BE2C (cell line): ENCODE data around the gene HLF.
A peak's percentile ranks its signal among the peaks of the same experiment; 100 is the strongest.

ENCODE experiments used
- DNase-seq: peaks from one replicate; pipeline ENCODE4 v3.0.0-alpha.2; 2020
- H3K27me3 ChIP-seq: fragments of 250-450 bp; sonication (Bioruptor Pico); 2 replicates; pipeline ENCODE4 v1.5.1; 2020; ENCODE audit warnings: mild to moderate bottlenecking
- H3K36me3 ChIP-seq: fragments of 250-450 bp; sonication (Bioruptor Pico); 2 replicates; pipeline ENCODE4 v1.5.1; 2020; ENCODE audit warnings: mild to moderate bottlenecking
- H3K4me1 ChIP-seq: fragments of 250-450 bp; sonication (Bioruptor Pico); 2 replicates; pipeline ENCODE4 v1.5.1; 2020
- H3K4me3 ChIP-seq: 2 replicates; pipeline ENCODE4 v1.5.1; 2011; ENCODE audit warnings: low read depth, low read length
- H3K9me3 ChIP-seq: fragments of 250-450 bp; sonication (Bioruptor Pico); 2 replicates; pipeline ENCODE4 v1.5.1; 2020
- TF ChIP-seq, protein P1 (sequence below): IDR thresholded peaks from 2 replicates; pipeline ENCODE4 v1.5.1; 2012; ENCODE audit warnings: mild to moderate bottlenecking, low read depth, low read length

The HLF gene

DNA sequence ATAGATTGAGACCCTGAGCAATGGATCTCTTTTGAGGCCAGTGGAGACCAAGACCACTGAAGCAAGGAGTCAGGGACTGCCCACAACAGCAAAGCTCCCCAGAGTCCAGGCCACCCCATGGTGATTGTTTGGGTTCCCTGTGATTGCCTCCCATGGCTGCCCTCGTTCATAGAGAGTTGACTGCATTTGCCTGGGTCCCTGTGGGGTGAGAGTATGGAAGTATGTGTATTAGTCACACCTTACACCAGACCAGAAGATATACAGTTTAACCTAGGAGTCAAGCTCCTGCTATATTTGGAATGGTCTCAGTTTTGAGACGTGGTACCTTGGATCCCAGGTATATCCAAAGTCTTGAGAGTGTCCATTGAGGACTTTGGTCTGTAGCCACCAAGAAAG is 20.2 kb downstream of the HLF start:
- Histone ChIP-seq H3K4me1 (no peaks in the 10 kb centered on the region; the same call in 1 of the 2 replicates), H3K4me3 (no peak overlapping the region), H3K36me3 (no peaks in the 10 kb centered on the region), H3K27me3 (no peaks in the 10 kb centered on the region), H3K9me3 (no peaks in the 10 kb centered on the region)
- DNase-seq = no peak
- TF ChIP-seq, protein P1, sequence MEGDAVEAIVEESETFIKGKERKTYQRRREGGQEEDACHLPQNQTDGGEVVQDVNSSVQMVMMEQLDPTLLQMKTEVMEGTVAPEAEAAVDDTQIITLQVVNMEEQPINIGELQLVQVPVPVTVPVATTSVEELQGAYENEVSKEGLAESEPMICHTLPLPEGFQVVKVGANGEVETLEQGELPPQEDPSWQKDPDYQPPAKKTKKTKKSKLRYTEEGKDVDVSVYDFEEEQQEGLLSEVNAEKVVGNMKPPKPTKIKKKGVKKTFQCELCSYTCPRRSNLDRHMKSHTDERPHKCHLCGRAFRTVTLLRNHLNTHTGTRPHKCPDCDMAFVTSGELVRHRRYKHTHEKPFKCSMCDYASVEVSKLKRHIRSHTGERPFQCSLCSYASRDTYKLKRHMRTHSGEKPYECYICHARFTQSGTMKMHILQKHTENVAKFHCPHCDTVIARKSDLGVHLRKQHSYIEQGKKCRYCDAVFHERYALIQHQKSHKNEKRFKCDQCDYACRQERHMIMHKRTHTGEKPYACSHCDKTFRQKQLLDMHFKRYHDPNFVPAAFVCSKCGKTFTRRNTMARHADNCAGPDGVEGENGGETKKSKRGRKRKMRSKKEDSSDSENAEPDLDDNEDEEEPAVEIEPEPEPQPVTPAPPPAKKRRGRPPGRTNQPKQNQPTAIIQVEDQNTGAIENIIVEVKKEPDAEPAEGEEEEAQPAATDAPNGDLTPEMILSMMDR = no peak

DNA sequence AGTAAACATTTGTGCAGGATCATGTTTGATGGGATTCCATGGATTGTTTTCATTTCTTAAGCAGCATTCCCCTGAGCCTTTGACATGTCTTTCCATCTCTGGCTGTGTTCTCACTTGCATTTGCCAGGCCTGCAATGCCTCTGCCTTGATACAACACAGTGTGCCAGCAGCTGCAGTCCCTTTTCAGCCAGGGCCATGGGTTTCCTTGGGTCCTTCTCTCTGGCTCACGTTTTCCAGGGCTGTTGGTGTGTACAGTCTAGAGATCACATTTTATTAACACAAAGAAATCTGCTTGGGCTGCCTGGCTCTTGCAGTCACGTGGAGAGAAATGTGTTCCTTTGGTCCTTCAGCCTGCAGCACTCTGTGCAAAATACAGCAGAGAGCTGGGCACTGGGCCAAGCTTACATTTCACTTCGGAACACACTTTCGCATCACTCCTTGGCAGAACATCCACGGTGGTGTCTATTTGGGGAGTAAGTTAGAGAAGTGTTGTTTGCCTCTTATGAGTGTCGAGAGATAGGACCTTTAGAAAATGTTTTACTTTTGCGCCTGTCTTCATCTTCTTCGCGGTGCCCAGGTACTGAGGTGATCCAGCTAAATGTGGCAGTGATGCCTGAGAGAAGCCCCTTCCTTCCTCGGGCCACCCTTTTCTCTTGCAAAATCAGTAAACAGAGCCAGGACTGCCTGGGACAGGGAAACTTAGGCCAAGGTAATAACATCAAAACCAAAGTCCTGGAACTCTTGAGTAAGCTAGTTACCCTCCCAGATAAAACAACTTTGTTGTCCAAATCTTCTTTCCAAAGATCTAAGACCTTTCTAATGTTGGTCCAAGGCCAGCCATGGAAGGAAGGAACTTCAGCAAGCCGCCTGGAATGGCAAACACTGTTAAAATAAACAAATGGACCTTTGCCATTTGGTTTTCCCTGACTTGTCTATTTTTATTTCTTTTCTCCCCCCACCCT is 20.9 kb downstream of the HLF start:
- DNase-seq = peak; percentile 57
- H3K4me1 ChIP-seq = no peaks in the 10 kb centered on the region; the same call in 1 of the 2 replicates
- no peaks in the 10 kb centered on the region for H3K27me3 ChIP-seq
- H3K36me3 ChIP-seq = no peaks in the 10 kb centered on the region
- no peaks in the 10 kb centered on the region for H3K9me3 ChIP-seq
- TF ChIP-seq, protein P1 = no peak
- no peak overlapping the region for H3K4me3 ChIP-seq

DNA sequence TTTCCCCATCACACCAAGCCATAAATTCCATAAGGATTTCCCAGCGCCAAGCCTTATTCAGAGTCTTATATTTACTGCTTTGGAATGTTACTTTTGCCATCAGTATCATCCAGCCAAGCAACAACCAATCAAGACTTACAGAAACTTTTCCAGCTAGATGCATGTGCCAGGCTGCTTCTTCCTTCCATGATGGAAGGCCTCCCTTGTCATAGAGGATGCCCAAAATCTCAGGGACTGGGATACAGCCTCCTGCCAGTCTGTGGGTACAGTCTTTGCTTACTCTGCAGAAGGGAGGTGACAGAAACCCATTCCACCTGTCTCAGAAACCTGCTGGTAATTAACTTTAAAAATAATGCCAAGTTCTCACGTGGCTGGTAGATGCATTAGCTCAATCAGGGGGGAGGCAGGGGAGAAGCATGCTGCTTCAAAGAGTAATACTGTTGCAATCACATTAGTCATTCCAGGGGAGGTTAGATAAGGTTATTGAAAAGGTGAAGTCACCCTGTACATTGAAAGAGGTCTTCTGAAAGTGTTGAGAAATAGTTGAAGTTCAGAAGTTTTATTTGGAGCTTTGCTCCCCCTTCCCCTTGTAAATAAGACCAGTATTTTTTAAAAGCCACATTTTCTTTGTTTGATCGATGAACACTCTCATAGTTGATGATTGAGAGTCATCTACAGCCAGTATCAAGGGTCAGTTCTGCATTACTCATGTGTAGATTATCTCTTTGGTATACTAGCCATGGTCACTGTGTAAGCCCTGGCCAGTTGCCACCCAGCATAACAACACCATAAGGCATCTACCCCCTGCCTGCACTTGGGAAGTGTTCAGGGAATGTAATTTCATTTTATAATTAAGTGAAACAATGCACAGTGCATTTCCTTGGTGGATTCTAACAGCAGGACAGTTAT is 22.2 kb downstream of the HLF start:
- Histone ChIP-seq H3K4me3 (no peak overlapping the region), H3K27me3 (no peaks in the 10 kb centered on the region), H3K4me1 (no peaks in the 10 kb centered on the region; the same call in 1 of the 2 replicates), H3K9me3 (no peaks in the 10 kb centered on the region), H3K36me3 (no peaks in the 10 kb centered on the region)
- no peak for DNase-seq
- TF ChIP-seq, protein P1 = no peak

GRCh38 chr17:55288356-55289105 is 23.8 kb downstream of the HLF start:
- no peaks in the 10 kb centered on the region; the same call in 1 of the 2 replicates for H3K4me1 ChIP-seq
- TF ChIP-seq, protein P1 = no peak
- no peaks in the 10 kb centered on the region for H3K36me3 ChIP-seq
- no peaks in the 10 kb centered on the region for H3K27me3 ChIP-seq
- no peak overlapping the region for H3K4me3 ChIP-seq
- H3K9me3 ChIP-seq = no peaks in the 10 kb centered on the region
- no peak for DNase-seq

DNA sequence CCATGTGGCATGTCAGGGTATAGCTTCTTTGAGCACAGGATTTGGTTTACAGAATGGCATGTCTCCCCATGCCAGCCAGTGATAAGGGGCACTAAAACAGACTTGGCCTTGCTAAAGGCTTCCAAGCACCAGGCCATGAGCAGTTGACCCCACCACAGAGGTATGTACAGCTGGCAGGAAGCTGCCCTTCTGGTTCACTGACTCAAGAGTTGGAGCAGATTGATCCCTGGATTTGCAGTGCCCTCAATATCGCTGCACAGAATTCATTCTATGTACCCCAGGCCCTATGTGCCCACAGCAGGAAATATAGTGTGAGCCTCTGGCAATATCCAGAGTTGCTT is 24.3 kb downstream of the HLF start:
- Histone ChIP-seq H3K9me3 (no peaks in the 10 kb centered on the region), H3K4me3 (no peak overlapping the region), H3K4me1 (no peaks in the 10 kb centered on the region; the same call in 1 of the 2 replicates), H3K27me3 (no peaks in the 10 kb centered on the region), H3K36me3 (no peaks in the 10 kb centered on the region)
- DNase-seq = no peak
- TF ChIP-seq, protein P1 = no peak
